Brain microvascular endothelial cell (primary cell): ENCODE data around the gene MAN1A1.
"Not testable (repeated sequence)": the region's sequence is repeated elsewhere in the genome, so short reads cannot be mapped to it uniquely, and the experiment has no call there.

Source experiments
- DNase-seq: peaks from one replicate; pipeline ENCODE4 v3.0.0-alpha.2; 2020
- H3K27ac ChIP-seq: fragments of 250-450 bp; sonication (Bioruptor Pico); 2 replicates; pipeline ENCODE4 v1.5.1; 2020; ENCODE audit warnings: mild to moderate bottlenecking, moderate library complexity
- H3K27me3 ChIP-seq: fragments of 250-450 bp; sonication (Bioruptor Pico); replicated peaks from 2 replicates; pipeline ENCODE4 v1.5.1; 2020; ENCODE audit warnings: mild to moderate bottlenecking
- H3K36me3 ChIP-seq: fragments of 250-450 bp; sonication (Bioruptor Pico); replicated peaks from 2 replicates; pipeline ENCODE4 v1.5.1; 2020; ENCODE audit warnings: mild to moderate bottlenecking
- H3K4me3 ChIP-seq: 2 replicates; pipeline ENCODE4 v1.5.1; 2011; ENCODE audit warnings: low read depth, mild to moderate bottlenecking, control low read depth, low read length, moderate library complexity
- in situ Hi-C: cut with HindIII; loops from 2 replicates; pipeline ENCODE4 v1.10.0; 2017; ENCODE audit warnings: low sequenced_read_pairs, low pct_ligation_motif_present
- TF ChIP-seq, protein P1 (sequence below): IDR thresholded peaks from 2 replicates; pipeline ENCODE4 v1.5.1; 2011; ENCODE audit warnings: low read depth, mild to moderate bottlenecking, moderate library complexity, low read length, control low read depth, inconsistent platforms; ENCODE audit errors: missing control alignments

Gene MAN1A1

DNA sequence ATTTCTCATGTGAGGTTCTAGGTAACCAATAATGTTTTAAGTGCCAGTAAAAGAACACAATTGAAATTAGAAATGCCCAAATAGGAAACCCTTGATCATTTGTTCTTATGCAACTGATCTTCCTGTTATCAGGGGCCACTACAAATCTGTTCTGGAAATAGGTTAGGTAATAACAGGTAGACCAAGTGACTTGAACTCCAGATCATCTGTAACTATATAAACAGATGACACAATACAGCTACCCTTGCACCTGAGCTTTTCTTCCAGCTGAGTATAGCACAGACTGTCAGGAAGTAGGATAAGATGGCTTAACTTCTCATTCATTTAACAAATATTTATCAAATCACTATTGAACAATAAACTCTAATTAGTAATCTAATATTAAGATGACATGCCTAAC, 52.5 kb downstream of the MAN1A1 start:
- H3K4me3 ChIP-seq = no peak overlapping the region
- in situ Hi-C loops = no loop called here
- no peaks in the 10 kb centered on the region for H3K36me3 ChIP-seq
- H3K27me3 ChIP-seq = no peaks in the 10 kb centered on the region
- DNase-seq = no peak
- TF ChIP-seq, protein P1, sequence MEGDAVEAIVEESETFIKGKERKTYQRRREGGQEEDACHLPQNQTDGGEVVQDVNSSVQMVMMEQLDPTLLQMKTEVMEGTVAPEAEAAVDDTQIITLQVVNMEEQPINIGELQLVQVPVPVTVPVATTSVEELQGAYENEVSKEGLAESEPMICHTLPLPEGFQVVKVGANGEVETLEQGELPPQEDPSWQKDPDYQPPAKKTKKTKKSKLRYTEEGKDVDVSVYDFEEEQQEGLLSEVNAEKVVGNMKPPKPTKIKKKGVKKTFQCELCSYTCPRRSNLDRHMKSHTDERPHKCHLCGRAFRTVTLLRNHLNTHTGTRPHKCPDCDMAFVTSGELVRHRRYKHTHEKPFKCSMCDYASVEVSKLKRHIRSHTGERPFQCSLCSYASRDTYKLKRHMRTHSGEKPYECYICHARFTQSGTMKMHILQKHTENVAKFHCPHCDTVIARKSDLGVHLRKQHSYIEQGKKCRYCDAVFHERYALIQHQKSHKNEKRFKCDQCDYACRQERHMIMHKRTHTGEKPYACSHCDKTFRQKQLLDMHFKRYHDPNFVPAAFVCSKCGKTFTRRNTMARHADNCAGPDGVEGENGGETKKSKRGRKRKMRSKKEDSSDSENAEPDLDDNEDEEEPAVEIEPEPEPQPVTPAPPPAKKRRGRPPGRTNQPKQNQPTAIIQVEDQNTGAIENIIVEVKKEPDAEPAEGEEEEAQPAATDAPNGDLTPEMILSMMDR = no peak
- no peak overlapping the region for H3K27ac ChIP-seq

DNA sequence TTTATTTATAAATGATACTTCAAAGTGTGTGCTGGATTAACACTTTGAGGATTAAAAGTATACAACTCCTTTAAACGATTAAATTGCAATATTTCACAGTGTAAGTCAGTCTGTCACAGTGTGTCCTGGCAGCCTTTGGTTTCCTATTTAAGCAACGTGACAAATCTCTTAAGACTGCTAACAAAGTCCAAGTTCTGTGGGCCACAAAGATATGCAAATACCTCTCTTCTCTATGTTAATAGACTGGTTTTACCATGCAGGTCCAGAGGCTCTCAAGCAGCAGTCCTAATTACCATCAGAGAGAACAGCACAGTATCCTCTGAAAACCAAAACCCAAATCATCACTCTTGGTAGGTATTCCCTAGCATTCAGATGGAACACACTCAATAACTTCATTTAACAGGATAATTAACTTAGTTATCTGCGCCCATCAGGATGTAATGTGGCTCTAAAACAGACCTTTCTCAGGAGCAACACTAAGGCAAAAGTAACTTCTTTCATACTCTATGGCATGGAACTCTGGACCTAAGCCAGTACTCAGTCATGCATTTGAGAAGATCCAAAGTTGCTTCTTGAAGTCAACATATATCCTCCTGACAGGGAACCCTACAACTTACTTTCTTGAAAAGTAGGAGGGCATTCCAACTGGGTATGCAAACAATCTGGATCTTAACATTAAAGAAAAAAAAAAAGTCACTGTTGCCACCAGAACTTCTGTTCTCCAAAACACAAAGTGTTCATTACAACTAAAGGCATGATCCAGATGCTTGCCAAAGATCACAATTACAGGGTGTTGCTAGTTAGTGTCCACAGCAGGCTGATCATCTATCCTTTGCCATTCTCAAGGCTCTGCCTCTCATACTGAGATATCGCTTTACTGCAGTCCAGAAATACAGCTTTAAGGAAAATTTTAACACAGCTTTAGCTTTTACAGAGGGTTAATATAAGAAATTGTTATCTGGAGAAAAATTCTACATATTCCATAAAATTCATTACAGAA, 53.2 kb downstream of the MAN1A1 start:
- H3K27me3 ChIP-seq = no peaks in the 10 kb centered on the region
- TF ChIP-seq, protein P1 = no peak
- no peak for DNase-seq
- H3K27ac ChIP-seq = no peak overlapping the region
- H3K4me3 ChIP-seq = no peak overlapping the region
- in situ Hi-C loops = no loop called here
- no peaks in the 10 kb centered on the region for H3K36me3 ChIP-seq

DNA sequence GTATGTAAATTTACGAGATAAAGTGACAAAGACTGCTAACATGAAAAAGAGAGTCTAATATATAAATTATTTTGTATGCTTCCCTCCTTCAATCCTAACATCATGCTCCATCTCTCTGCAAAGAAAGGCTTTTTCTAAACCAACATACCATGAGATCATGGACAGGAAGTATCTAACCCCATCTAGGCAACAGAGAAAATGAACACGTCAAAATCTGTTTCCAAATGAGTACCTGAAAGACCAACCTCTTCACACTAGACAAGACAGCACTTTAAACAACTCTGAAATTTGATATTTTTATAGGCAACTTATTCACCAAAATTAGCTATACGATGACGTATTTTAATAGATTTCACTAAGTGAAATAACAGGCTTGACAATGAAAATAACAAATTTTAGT, 54.6 kb downstream of the MAN1A1 start:
- Histone ChIP-seq H3K36me3 (no peaks in the 10 kb centered on the region), H3K4me3 (no peak overlapping the region), H3K27me3 (no peaks in the 10 kb centered on the region), H3K27ac (no peak overlapping the region)
- no peak for DNase-seq
- in situ Hi-C loops = no loop called here
- TF ChIP-seq, protein P1 = no peak

DNA sequence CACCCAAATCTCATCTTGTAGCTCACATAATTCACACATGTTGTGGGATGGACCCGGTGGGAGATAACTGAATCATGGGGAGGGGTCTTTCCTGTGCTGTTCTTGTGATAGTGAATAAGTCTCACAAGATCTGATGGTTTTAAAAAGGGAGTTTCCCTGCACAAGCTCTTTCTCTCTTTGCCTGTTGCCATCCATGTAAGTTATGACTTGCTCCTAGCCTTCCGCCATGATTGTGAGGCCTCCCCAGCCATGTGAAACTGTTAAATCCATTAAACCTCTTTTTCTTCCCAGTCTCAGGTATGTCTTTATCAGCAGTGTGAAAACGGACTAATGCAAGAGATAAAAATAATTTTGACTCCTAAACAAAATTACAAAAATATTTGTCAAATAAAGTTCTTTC, 58.5 kb downstream of the MAN1A1 start:
- H3K27me3 ChIP-seq, H3K36me3 ChIP-seq, H3K4me3 ChIP-seq, H3K27ac ChIP-seq, DNase-seq, in situ Hi-C loops: not testable (repeated sequence)

DNA sequence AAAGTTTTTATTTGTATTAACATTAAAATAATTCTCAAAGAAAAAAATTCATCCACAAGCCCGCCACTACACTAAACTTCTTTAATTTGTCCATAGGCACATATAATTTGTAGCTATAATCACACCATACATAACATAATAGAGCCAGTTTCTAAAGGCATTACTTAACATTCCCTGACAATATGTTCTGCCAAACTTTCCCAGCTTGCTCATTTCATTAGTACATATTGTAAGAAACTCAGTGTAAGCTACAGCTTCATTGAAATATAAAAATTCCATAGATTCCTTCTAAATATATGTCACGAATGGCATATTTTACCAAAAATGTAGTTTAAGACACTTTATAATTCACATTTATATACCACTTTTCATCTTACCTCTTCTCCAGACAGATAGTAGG, 59.3 kb downstream of the MAN1A1 start:
- Histone ChIP-seq H3K4me3 (no peak overlapping the region), H3K27ac (no peak overlapping the region), H3K27me3 (no peaks in the 10 kb centered on the region), H3K36me3 (no peaks in the 10 kb centered on the region)
- no peak for DNase-seq
- TF ChIP-seq, protein P1 = no peak
- in situ Hi-C loops = no loop called here

DNA sequence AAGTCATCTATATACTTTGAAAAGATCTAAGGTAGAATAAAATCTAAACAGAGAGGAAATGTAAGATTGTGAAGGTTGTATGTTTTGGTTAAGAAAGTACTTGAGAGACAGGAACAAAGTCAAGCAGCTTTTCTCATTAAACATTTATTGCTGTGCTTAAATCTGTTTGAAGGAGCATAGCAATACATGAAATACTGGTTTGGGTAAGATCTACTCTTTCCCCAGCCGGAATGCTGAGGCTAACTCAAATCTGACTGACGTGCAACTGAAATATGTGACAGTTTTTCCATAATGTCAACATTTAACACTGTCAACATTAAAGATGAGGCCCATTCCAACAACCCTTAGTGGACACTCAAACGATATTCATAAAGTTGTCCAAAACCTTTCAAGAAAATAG, 59.9 kb downstream of the MAN1A1 start:
- no peak for DNase-seq
- TF ChIP-seq, protein P1 = no peak
- in situ Hi-C loops = no loop called here
- no peak overlapping the region for H3K4me3 ChIP-seq
- no peaks in the 10 kb centered on the region for H3K27me3 ChIP-seq
- no peaks in the 10 kb centered on the region for H3K36me3 ChIP-seq
- no peak overlapping the region for H3K27ac ChIP-seq
